RWPE1 (cell line): ENCODE data around the gene MCFD2.

Experiments
- CTCF ChIA-PET: fragments of 350-600 bp; sonication (Branson Sonifier 250); formaldehyde crosslinking; extraction: SDS; loops from one replicate; lab custom pipeline; 2021; lab: Yijun Ruan, JAX
- POLR2A ChIA-PET: fragments of 400-600 bp; formaldehyde crosslinking; extraction: SDS; loops from one replicate; lab custom pipeline; 2020; ENCODE audit warnings: antibody characterized with exemption; ENCODE audit not compliant: low non-redundant PET; lab: Yijun Ruan, JAX
- DNase-seq: peaks from one replicate; pipeline ENCODE4 v3.0.0; 2012; ENCODE audit warnings: low spot score
- H3K27ac ChIP-seq: fragments of 450-650 bp; 2 replicates; pipeline ENCODE4 v1.5.1; 2017
- TF ChIP-seq, protein P1 (sequence below): fragments of 450-650 bp; conservative IDR thresholded peaks from 2 replicates; pipeline ENCODE4 v1.5.1; 2017; ENCODE audit warnings: low read depth, mild to moderate bottlenecking

The MCFD2 gene

DNA sequence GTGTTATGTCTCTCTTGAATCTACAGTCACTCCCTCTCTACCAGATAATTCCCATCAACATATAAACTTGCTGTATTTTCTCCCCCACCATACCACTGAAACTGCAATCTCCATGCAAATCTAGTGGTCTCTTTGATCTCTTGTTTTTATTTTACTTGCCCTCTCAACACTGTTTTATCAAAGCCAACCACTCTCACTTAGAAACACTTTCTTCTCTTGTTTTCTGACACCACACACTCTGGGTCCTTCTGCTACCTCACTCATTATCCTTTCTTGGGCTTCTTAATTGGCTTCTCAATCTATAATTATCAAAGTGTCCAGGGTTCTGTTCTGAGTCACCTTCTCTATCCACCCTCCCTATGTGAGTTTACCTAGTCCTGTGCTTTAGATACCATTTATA lies 2.0 kb upstream of the MCFD2 start:
- TF ChIP-seq, protein P1, sequence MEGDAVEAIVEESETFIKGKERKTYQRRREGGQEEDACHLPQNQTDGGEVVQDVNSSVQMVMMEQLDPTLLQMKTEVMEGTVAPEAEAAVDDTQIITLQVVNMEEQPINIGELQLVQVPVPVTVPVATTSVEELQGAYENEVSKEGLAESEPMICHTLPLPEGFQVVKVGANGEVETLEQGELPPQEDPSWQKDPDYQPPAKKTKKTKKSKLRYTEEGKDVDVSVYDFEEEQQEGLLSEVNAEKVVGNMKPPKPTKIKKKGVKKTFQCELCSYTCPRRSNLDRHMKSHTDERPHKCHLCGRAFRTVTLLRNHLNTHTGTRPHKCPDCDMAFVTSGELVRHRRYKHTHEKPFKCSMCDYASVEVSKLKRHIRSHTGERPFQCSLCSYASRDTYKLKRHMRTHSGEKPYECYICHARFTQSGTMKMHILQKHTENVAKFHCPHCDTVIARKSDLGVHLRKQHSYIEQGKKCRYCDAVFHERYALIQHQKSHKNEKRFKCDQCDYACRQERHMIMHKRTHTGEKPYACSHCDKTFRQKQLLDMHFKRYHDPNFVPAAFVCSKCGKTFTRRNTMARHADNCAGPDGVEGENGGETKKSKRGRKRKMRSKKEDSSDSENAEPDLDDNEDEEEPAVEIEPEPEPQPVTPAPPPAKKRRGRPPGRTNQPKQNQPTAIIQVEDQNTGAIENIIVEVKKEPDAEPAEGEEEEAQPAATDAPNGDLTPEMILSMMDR, result no peak
- no peak for DNase-seq
- H3K27ac ChIP-seq, result no peak overlapping the region
- ChIA-PET CTCF (interaction anchor here (0.6 to 1.8 kb wide), 4 partner anchors 9 to 66 kb away, joined by 3 to 4 read pairs (median 4); no protein-coding TSS in a partner anchor), POLR2A (no interaction called here)

DNA sequence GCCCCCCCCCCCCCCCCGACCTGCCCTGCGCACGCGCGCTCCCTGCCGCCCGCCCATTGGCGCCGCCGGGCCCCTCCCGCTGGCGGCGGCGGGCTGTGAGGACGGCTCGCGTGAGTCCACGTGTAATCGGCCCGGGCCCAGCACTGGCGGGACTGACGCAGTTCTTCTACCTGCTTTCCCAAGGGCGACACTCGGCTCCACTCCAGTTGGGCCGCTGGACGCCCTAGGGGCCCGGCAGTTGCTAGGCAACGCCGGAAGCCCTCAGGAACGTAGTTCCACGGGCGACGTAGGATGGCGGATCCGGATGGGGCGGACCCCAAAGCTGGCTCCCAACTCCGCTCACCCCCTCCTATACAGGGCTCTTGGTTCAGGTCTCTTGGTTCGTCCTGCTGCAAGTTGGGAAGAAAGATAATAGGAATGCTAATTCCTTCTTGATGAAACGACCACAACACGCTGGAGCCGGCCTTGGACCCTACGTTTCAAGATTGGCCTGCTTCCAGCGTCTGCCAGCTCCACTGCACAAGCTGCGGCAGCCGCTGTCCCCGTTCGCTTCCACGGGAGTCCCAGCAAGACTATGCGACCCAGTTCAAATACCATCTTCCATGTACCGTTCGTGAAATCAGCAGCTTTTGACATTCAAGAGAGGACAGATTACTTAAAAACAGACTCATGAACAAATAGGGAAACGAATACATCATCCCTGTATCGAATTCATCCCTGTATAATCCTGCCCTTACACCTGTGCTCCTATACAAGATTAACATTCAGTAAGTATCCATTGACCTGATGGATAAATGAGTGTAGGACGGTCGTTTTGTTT lies 415 bp upstream of the MCFD2 start:
- TF ChIP-seq, protein P1, result no peak
- peak; percentile 95 for DNase-seq
- ChIA-PET CTCF (interaction anchor here (0.7 to 0.9 kb wide), 2 partner anchors 11 to 403 kb away, joined by 4 read pairs; no protein-coding TSS in a partner anchor), POLR2A (no interaction called here)
- peak overlapping the region; percentile 93 for H3K27ac ChIP-seq

DNA sequence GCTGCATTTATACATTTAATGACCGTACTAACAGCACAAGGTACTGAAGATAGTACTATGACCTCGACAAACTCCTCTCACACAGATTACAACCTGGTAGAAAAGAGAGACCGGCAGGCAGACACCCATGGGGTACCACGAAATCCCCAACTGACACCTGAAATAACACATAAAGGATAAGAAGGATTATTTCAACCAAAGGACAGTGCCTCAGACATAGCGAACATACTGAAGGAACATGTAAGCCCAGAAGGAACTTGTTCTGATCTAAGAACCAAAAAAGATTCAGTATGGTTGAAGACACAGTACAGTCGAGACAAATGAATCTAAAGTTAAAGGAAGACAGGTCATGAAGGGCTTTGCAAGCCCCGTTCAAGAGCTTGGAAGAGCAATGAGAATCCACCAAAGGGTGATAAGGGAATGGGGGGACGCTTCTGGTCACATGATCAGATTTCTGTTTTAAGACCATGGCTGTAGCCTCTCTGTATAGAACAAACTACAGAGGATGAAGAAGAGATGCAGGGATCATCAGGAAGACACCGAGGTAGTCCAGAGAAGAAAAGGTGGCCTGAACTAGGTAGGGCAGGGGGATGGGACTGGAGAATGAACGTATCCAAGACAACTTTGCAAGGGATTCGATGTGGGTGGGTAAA lies 902 bp downstream of the MCFD2 start:
- peak overlapping the region; percentile 93 for H3K27ac ChIP-seq
- ChIA-PET CTCF (interaction anchor here (0.6 to 1.0 kb wide), 2 partner anchors 10 to 21 kb away, joined by 3 read pairs; no protein-coding TSS in a partner anchor), POLR2A (no interaction called here)
- DNase-seq, result peak; percentile 8
- TF ChIP-seq, protein P1, result no peak

DNA sequence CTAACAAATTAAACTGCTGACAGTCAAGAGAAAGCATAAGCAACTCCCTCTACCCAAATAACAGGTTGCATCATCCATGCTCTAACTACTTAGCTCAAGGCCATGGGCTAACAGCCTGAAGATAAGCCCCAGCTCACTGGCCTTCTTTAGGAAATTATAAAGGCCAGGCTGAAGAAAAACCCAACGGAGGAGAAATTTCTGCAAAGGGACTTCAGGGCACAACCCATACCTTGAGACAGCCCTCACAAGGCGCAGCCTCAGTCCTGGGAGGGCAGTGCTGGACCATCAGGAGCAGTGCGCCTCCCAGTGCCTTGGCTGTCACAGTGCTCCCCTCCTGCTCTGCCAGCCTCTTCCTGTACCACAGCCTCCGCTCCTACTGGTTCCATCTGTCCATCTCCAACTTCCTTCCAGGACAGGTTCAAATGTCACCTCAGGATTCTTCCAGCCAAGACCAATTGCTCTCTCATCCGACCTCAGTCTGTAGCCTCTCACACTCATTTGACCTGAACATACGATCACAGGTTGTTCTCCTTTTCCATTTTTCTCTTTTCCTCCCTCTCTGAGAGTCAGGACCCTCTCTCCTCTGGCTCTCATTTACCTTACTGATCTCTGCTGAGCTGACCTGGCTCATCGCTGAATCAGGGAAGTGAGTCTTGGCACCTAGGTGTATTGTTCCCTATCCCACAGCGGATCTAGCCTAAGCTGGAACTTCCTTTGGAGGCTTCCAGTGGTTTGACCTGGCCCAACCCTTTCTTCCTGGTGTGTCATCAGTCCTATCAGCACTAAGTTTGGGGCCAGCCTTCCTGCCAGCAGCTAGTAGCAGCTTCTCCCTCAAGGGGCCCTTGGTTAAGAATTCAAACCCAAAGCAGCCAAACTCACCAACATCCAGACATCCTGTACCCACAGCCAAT lies 1.9 kb downstream of the MCFD2 start:
- TF ChIP-seq, protein P1, result no peak
- DNase-seq, result peak; percentile 70
- ChIA-PET CTCF (interaction anchor here (1.0 kb wide), 1 partner anchor 22 kb away, joined by 3 read pairs; no protein-coding TSS in a partner anchor), POLR2A (interaction anchor here (0.5 kb wide), 1 partner anchor 155 kb away, joined by 4 read pairs; no protein-coding TSS in a partner anchor)
- peak overlapping the region; percentile 63 for H3K27ac ChIP-seq

DNA sequence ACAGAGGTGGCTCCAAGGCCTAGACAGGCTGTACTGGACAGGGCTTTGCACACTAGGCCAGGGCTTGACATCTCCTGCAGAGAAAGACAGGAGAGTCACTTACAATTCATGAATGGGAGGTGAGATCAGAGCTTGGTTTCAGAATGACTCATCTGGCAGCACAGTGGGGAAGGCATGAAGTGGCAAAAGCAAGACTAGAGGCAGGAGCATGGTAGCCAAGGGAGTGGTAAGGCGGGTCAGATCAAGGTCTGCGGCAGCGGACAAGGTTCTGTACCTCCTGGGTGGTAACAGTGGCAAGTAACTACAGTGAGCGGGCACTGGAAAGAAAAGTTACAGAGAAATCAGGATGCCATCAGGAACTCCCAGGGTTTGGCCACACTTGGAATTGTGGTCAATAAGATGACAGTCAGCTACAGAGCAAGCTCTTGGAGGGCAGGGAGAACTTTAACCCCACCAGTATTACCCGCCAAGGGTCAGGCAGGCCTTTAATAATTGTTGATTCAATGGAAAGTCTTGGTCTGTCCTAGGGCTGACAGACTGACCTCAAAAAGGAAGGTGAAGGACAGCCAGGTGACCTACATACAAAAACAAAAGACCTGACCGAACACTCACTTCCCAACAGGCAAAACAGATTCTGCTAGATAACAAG lies 5.7 kb downstream of the MCFD2 start:
- H3K27ac ChIP-seq, result peak overlapping the region; percentile 67
- ChIA-PET POLR2A (no interaction called here), CTCF (interaction anchor here (0.6 to 1.6 kb wide), 2 partner anchors 9 to 38 kb away, joined by 3 to 5 read pairs; no protein-coding TSS in a partner anchor)
- DNase-seq, result peak; percentile 71
- TF ChIP-seq, protein P1, result no peak
